Measurements from ENCODE around the gene PCID2. TPM values are rescaled to one million over a fixed set of nuclear protein-coding genes. Genes with fewer than 3 reads are reported as not detected.
"Not testable (repeated sequence)": the region's sequence is repeated elsewhere in the genome, so short reads cannot be mapped to it uniquely, and the experiment has no call there.

Gene PCID2
- total RNA-seq (ENCODE audit: low replicate concordance), result 91.1 and 99.6 TPM in 2 replicates

DNA sequence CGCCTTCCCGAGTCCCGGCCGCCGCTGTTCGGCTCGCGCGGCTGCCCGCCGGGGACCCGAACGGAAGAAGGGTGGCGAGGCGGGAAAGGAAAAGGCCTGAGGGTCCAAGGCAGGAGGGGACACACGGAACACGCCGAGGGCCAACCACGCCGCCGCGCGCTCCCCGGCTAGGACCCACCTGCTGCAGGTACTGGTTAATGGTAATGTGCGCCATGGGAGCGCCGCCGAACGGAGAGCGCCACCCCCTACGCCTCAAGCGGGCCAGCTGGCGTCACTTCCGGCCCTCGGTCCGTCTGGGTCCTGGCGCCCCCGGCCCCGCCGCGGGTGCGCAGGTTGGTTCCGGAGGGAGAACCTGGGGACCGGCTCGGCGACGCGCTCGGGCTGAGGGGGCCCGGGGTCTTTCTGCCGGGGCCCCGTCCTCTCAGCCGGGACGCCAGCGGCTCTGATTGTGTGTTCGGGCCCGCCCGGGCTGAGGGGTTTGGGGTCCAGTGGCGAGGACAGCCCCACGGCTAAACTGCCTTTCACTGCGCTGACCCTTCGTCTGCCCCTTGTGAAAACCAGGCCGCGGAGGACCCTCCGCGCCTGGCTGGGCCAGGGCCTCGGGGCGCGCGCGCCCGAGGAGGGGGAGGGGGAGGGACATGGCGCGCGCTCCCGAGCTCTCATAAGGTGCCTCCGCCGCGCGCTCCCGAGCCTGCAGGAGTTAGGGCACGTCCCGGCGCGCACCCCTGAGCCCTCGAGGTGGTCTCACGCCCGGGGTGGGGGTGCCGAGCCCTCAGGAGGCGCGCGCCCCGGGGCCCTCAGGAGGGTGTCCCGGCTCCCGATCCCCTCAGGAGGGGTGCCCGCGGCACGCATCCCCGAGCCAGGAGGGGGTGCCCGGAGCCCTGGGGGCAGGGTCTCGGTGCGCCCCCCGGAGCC, at the start of gene PCID2:
Gene PCID2 (minus strand): TSS at position 249 of the 915 bp plus-strand sequence. CDS start 35 bp downstream, at position 214.
- H3K36me3 Mint-ChIP-seq, result peaks cover 19% of the 10 kb centered on the region
- TF ChIP-seq CTCF (IDR thresholded peaks at IDR 0.05), result peak; percentile 8
- no peak for TF ChIP-seq EZH2phosphoT487 (IDR thresholded peaks at IDR 0.05)

GRCh38 chr13:113257908-113258307, 49.4 kb upstream of the PCID2 start:
- H3K27ac ChIP-seq; H3K9me3 Mint-ChIP-seq; H3K27me3 Mint-ChIP-seq (ENCODE audit: insufficient read depth, low read depth); H3K27me3 ChIP-seq; DNase-seq (ENCODE audit: low spot score); H3F3A ChIP-seq (ENCODE audit: low read depth); H3K9me3 ChIP-seq (ENCODE audit: low read depth); H3K4me1 Mint-ChIP-seq; H3K4me3 Mint-ChIP-seq; H3K27ac Mint-ChIP-seq; H3K4me3 ChIP-seq; H3K79me2 ChIP-seq (ENCODE audit: low read depth); H3K4me2 ChIP-seq; H4K20me1 ChIP-seq (ENCODE audit: low read depth); H3K4me1 ChIP-seq; H3K9ac ChIP-seq; H2AFZ ChIP-seq (replicated peaks): not testable (repeated sequence)
- peaks cover 18% of the 10 kb centered on the region for H3K36me3 ChIP-seq
- peaks cover 36% of the 10 kb centered on the region for H3K36me3 Mint-ChIP-seq

More for the DNA sequence above, at the start of gene PCID2:
- H3K27ac ChIP-seq, result peak within 1 kb of the TSS; percentile 98
- H3K27me3 ChIP-seq, result no peaks in the 10 kb centered on the region
- peak within 1 kb of the TSS; percentile 92 for H2AFZ ChIP-seq (replicated peaks)
- H3K79me2 ChIP-seq (ENCODE audit: low read depth), result peaks cover 89% of the 10 kb centered on the region
- Mint-ChIP-seq H3K4me1 (peaks cover 32% of the 10 kb centered on the region), H3K27me3 (ENCODE audit: insufficient read depth, low read depth) (peaks cover under 1% of the 10 kb centered on the region), H3K4me3 (peak within 1 kb of the TSS; percentile 95), H3K9me3 (no peaks in the 10 kb centered on the region), H3K27ac (peak within 1 kb of the TSS; percentile 73)
- peaks cover 5% of the 10 kb centered on the region for H3K36me3 ChIP-seq
- peaks cover 59% of the 10 kb centered on the region for H4K20me1 ChIP-seq (ENCODE audit: low read depth)
- peaks cover 18% of the 10 kb centered on the region for H3K4me1 ChIP-seq
- H3K4me3 ChIP-seq, result peak within 1 kb of the TSS; percentile 91
- H3K9ac ChIP-seq, result peak within 1 kb of the TSS; percentile 88
- H3F3A ChIP-seq (ENCODE audit: low read depth), result peaks cover 11% of the 10 kb centered on the region
- DNase-seq (ENCODE audit: low spot score), result peak; percentile 96
- H3K9me3 ChIP-seq (ENCODE audit: low read depth), result no peaks in the 10 kb centered on the region
- peak within 1 kb of the TSS; percentile 89 for H3K4me2 ChIP-seq

GRCh38 chr13:113252516-113253095, 44.1 kb upstream of the PCID2 start:
- H3K79me2 ChIP-seq (ENCODE audit: low read depth), result no peaks in the 10 kb centered on the region
- no peak overlapping the region for H3K4me3 ChIP-seq
- no peak overlapping the region for H3K27ac ChIP-seq
- H3K4me1 Mint-ChIP-seq, result peaks cover 6% of the 10 kb centered on the region
- H3K36me3 Mint-ChIP-seq, result peaks cover 29% of the 10 kb centered on the region
- H3F3A ChIP-seq (ENCODE audit: low read depth), result no peaks in the 10 kb centered on the region
- no peak overlapping the region for H3K4me3 Mint-ChIP-seq
- H3K27me3 Mint-ChIP-seq (ENCODE audit: insufficient read depth, low read depth), result peaks cover 5% of the 10 kb centered on the region
- no peak overlapping the region for H3K4me2 ChIP-seq
- no peaks in the 10 kb centered on the region for H3K4me1 ChIP-seq
- H3K27me3 ChIP-seq, result no peaks in the 10 kb centered on the region
- H3K36me3 ChIP-seq, result peaks cover 9% of the 10 kb centered on the region
- H3K9me3 Mint-ChIP-seq, result no peaks in the 10 kb centered on the region
- no peaks in the 10 kb centered on the region for H4K20me1 ChIP-seq (ENCODE audit: low read depth)
- TF ChIP-seq CTCF (IDR thresholded peaks at IDR 0.05), result no peak
- no peak for TF ChIP-seq EZH2 (IDR thresholded peaks at IDR 0.05)
- no peak for TF ChIP-seq EZH2phosphoT487 (IDR thresholded peaks at IDR 0.05)
- no peak overlapping the region for H2AFZ ChIP-seq (replicated peaks)
- H3K9ac ChIP-seq, result no peak overlapping the region
- no peaks in the 10 kb centered on the region for H3K9me3 ChIP-seq (ENCODE audit: low read depth)
- H3K27ac Mint-ChIP-seq, result no peak overlapping the region
- no peak for DNase-seq (ENCODE audit: low spot score)
